Fibroblast of gingiva (primary cell): ENCODE data around the gene DENND11.
"Not testable (repeated sequence)": the region's sequence is repeated elsewhere in the genome, so short reads cannot be mapped to it uniquely, and the experiment has no call there.

Experiments used
- DNase-seq: peaks from one replicate; pipeline ENCODE4 v3.0.0-alpha.2; 2011; ENCODE audit warnings: low read depth

DENND11 gene

GRCh38 chr7:141708351-141708750, 6.4 kb upstream of the DENND11 start, which contains the start of gene WEE2:
Gene WEE2, plus strand, starts transcription at chr7:141708353. Its CDS starts 406 bp downstream, at chr7:141708759.
- no peak for DNase-seq

GRCh38 chr7:141706239-141707064, 4.5 kb upstream of the DENND11 start:
- DNase-seq = no peak

- no peak for DNase-seq
These were observed 2.8 kb upstream of the DENND11 start for GRCh38 chr7:141704741-141705140.

GRCh38 chr7:141704112-141704511, 2.1 kb upstream of the DENND11 start:
- DNase-seq = no peak

GRCh38 chr7:141702892-141703291, 926 bp upstream of the DENND11 start:
- no peak for DNase-seq

- no peak for DNase-seq
These were observed 398 bp downstream of the DENND11 start for GRCh38 chr7:141701489-141702046.

- DNase-seq = no peak
These were observed 1.1 kb downstream of the DENND11 start for GRCh38 chr7:141700848-141701371.

GRCh38 chr7:141700296-141700847, 1.6 kb downstream of the DENND11 start:
- DNase-seq = no peak

GRCh38 chr7:141699860-141700259, 2.1 kb downstream of the DENND11 start:
- DNase-seq = no peak

GRCh38 chr7:141698247-141699015, 3.5 kb downstream of the DENND11 start:
- DNase-seq = no peak

- no peak for DNase-seq
These were observed 4.6 kb downstream of the DENND11 start for GRCh38 chr7:141697211-141697871.

- DNase-seq = no peak
These were observed 5.6 kb downstream of the DENND11 start for GRCh38 chr7:141696348-141696747.

- DNase-seq = no peak
These were observed 6.1 kb downstream of the DENND11 start for GRCh38 chr7:141695803-141696289.

GRCh38 chr7:141693082-141693481, 8.9 kb downstream of the DENND11 start:
- DNase-seq = no peak

- DNase-seq = no peak
These were observed 10.0 kb downstream of the DENND11 start for GRCh38 chr7:141691961-141692360.

- no peak for DNase-seq
These were observed 10.4 kb downstream of the DENND11 start for GRCh38 chr7:141691540-141691939.

GRCh38 chr7:141689072-141689825, 12.7 kb downstream of the DENND11 start:
- not testable (repeated sequence) for DNase-seq

- DNase-seq = no peak
These were observed 13.9 kb downstream of the DENND11 start for GRCh38 chr7:141688043-141688442.

GRCh38 chr7:141686670-141687069, 15.3 kb downstream of the DENND11 start:
- no peak for DNase-seq

- no peak for DNase-seq
These were observed 15.9 kb downstream of the DENND11 start for GRCh38 chr7:141686074-141686473.
